ENCODE measurements around the gene CHRNA9. TPM values are rescaled to one million over a fixed set of nuclear protein-coding genes. Genes with fewer than 3 reads are reported as not detected.

CHRNA9 gene
- total and polyA plus RNA-seq, 12 donors = not detected

- no peaks in the 10 kb centered on the region for H3K36me3 ChIP-seq (replicated peaks in 1 of 2)
- H3K9me3 ChIP-seq (replicated peaks in 1 of 3) = no peaks in the 10 kb centered on the region
- no peak for TF ChIP-seq POLR2A (IDR thresholded peaks at IDR 0.05)
- no peak for TF ChIP-seq CTCF (IDR thresholded peaks at IDR 0.05)
- DNase-seq = peak in 1 of 7 donors; percentile 25
- H3K4me1 ChIP-seq (replicated peaks in 1 of 2) = no peaks in the 10 kb centered on the region
- 43 to 59% (median 57%) methylated on average over 9 of the region's 9 CpGs for WGBS, 4 donors
- no peaks in the 10 kb centered on the region for H3K27me3 ChIP-seq
- intact Hi-C loops (cut with DNase I) = no loop called here
- no peak overlapping the region for H3K4me3 ChIP-seq
- H3K27ac ChIP-seq = no peak overlapping the region
Measured at GRCh38 chr4:40337051-40337450, 1.9 kb downstream of the CHRNA9 start.

- WGBS, 4 donors = 81 to 95% (median 87%) methylated on average over 2 of the region's 2 CpGs
- no peak for TF ChIP-seq CTCF (IDR thresholded peaks at IDR 0.05)
- no peak for TF ChIP-seq POLR2A (IDR thresholded peaks at IDR 0.05)
- no peaks in the 10 kb centered on the region for H3K36me3 ChIP-seq (replicated peaks in 1 of 2)
- no peaks in the 10 kb centered on the region for H3K9me3 ChIP-seq (replicated peaks in 1 of 3)
- intact Hi-C loops (cut with DNase I) = no loop called here
- no peak overlapping the region for H3K27ac ChIP-seq
- DNase-seq = no peak
- no peak overlapping the region for H3K4me3 ChIP-seq
- H3K27me3 ChIP-seq = no peaks in the 10 kb centered on the region
- no peaks in the 10 kb centered on the region for H3K4me1 ChIP-seq (replicated peaks in 1 of 2)
Measured at GRCh38 chr4:40337523-40337922, 2.4 kb downstream of the CHRNA9 start.

DNA sequence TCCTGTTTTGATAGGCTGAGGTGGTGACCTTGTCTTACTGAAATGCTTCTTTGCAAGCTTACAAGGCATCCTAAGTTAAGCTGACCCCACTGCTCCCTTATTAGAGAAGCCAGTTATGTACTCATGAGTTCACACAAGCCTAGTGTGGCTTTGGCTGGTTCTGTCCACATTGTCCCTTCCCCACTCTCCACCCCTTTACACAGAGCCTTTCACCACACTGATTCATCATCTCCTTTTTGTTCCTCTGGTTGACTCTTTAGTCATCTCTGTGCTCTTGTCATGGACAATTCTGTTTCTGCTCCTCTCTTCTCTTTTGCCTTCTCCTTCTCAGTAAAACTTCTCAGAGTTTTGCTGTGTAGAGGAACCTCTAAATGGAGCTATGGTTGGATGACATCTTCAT lies 4.9 kb downstream of the CHRNA9 start:
- TF ChIP-seq POLR2A (IDR thresholded peaks at IDR 0.05) = no peak
- no peak for TF ChIP-seq CTCF (IDR thresholded peaks at IDR 0.05)
- Histone ChIP-seq H3K4me3 (no peak overlapping the region), H3K27me3 (no peaks in the 10 kb centered on the region), H3K4me1 (replicated peaks in 1 of 2) (no peaks in the 10 kb centered on the region), H3K27ac (no peak overlapping the region), H3K9me3 (replicated peaks in 1 of 3) (no peaks in the 10 kb centered on the region), H3K36me3 (replicated peaks in 1 of 2) (no peaks in the 10 kb centered on the region)
- intact Hi-C loops (cut with DNase I) = no loop called here
- DNase-seq = no peak

DNA sequence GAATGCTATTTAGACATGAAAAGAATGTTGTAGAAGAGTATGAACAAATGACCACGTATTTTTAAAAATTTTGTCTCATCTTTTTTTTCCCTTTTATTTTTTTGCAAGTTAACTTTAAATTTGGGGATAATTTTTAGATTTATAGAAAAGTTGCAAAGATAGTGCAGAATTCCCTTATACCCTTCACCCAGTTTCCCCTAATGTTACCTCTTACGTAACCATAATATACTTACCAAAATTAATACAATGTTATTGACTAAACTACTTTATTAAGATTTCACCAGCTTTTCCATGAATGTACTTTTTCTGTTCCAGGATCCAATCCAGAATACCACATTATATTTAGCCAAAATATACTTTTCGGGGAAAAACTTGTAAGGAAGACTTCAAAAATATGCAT lies 12.3 kb downstream of the CHRNA9 start:
- intact Hi-C loops (cut with DNase I) = no loop called here
- 33 to 91% (median 64%) methylated on average over 3 of the region's 3 CpGs for WGBS, 4 donors

More for the DNA sequence above, 12.3 kb downstream of the CHRNA9 start:
- DNase-seq = no peak
- Histone ChIP-seq H3K4me1 (replicated peaks in 1 of 2) (no peaks in the 10 kb centered on the region), H3K9me3 (replicated peaks in 1 of 3) (no peaks in the 10 kb centered on the region), H3K36me3 (replicated peaks in 1 of 2) (no peaks in the 10 kb centered on the region), H3K27ac (no peak overlapping the region), H3K27me3 (no peaks in the 10 kb centered on the region), H3K4me3 (no peak overlapping the region)
- TF ChIP-seq POLR2A (IDR thresholded peaks at IDR 0.05) (no peak), CTCF (IDR thresholded peaks at IDR 0.05) (no peak)

Measured in adrenal gland (tissue), 12 donors.